ENCODE data around the gene TENT4A. TPM values are rescaled to one million over a fixed set of nuclear protein-coding genes. Genes with fewer than 3 reads are reported as not detected.

The TENT4A gene
- polyA plus RNA-seq, 1 experiment, result 4.0 TPM

- Histone ChIP-seq H3K27me3 (ENCODE audit: control insufficient read depth, insufficient read depth, low read length) (no peaks in the 10 kb centered on the region), H3K9me3 (ENCODE audit: control insufficient read depth, insufficient read depth, low read length) (no peaks in the 10 kb centered on the region; the same call in 1 of the 2 replicates), H3K27ac (ENCODE audit: low read depth, low read length) (no peak overlapping the region), H3K4me3 (ENCODE audit: low read depth, low read length) (peak overlapping the region; percentile 78)
- TF ChIP-seq CTCF (IDR thresholded peaks at IDR 0.05; ENCODE audit: low read depth, low read length), result no peak
- POLR2A ChIA-PET, result no interaction called here
- DNase-seq (ENCODE audit: low read depth, low spot score), result no peak
- CTCF ChIA-PET, result no interaction called here
These were observed 2.8 kb downstream of the TENT4A start for GRCh38 chr5:6715758-6716628.

GRCh38 chr5:6716629-6717149 lies 3.5 kb downstream of the TENT4A start:
- Histone ChIP-seq H3K9me3 (ENCODE audit: control insufficient read depth, insufficient read depth, low read length) (no peaks in the 10 kb centered on the region; the same call in 1 of the 2 replicates), H3K27ac (ENCODE audit: low read depth, low read length) (no peak overlapping the region), H3K4me3 (ENCODE audit: low read depth, low read length) (peak overlapping the region; percentile 78), H3K27me3 (ENCODE audit: control insufficient read depth, insufficient read depth, low read length) (no peaks in the 10 kb centered on the region)
- ChIA-PET CTCF (interaction anchor here (0.7 kb wide), 1 partner anchor 95 kb away, joined by 3 read pairs; no protein-coding TSS in a partner anchor), POLR2A (no interaction called here)
- no peak for DNase-seq (ENCODE audit: low read depth, low spot score)
- TF ChIP-seq CTCF (IDR thresholded peaks at IDR 0.05; ENCODE audit: low read depth, low read length), result no peak

GRCh38 chr5:6717247-6717646 lies 4.0 kb downstream of the TENT4A start:
- no peak for DNase-seq (ENCODE audit: low read depth, low spot score)
- ChIA-PET POLR2A (no interaction called here), CTCF (interaction anchor here (0.7 to 1.1 kb wide), 2 partner anchors 28 to 95 kb away, joined by 3 to 4 read pairs; no protein-coding TSS in a partner anchor)
- Histone ChIP-seq H3K9me3 (ENCODE audit: control insufficient read depth, insufficient read depth, low read length) (no peaks in the 10 kb centered on the region; the same call in 1 of the 2 replicates), H3K27ac (ENCODE audit: low read depth, low read length) (no peak overlapping the region), H3K4me3 (ENCODE audit: low read depth, low read length) (no peak overlapping the region), H3K27me3 (ENCODE audit: control insufficient read depth, insufficient read depth, low read length) (no peaks in the 10 kb centered on the region)
- TF ChIP-seq CTCF (IDR thresholded peaks at IDR 0.05; ENCODE audit: low read depth, low read length), result no peak

- ChIA-PET CTCF (interaction anchor here (0.7 to 1.1 kb wide), 2 partner anchors 28 to 96 kb away, joined by 3 to 4 read pairs; no protein-coding TSS in a partner anchor), POLR2A (no interaction called here)
- Histone ChIP-seq H3K9me3 (ENCODE audit: control insufficient read depth, insufficient read depth, low read length) (no peaks in the 10 kb centered on the region), H3K4me3 (ENCODE audit: low read depth, low read length) (no peak overlapping the region), H3K27me3 (ENCODE audit: control insufficient read depth, insufficient read depth, low read length) (no peaks in the 10 kb centered on the region), H3K27ac (ENCODE audit: low read depth, low read length) (no peak overlapping the region)
- DNase-seq (ENCODE audit: low read depth, low spot score), result no peak
- TF ChIP-seq CTCF (IDR thresholded peaks at IDR 0.05; ENCODE audit: low read depth, low read length), result no peak
These were observed 4.5 kb downstream of the TENT4A start for GRCh38 chr5:6717687-6718086.

GRCh38 chr5:6718161-6718681 lies 5.0 kb downstream of the TENT4A start:
- Histone ChIP-seq H3K27me3 (ENCODE audit: control insufficient read depth, insufficient read depth, low read length) (no peaks in the 10 kb centered on the region), H3K4me3 (ENCODE audit: low read depth, low read length) (no peak overlapping the region), H3K9me3 (ENCODE audit: control insufficient read depth, insufficient read depth, low read length) (no peaks in the 10 kb centered on the region), H3K27ac (ENCODE audit: low read depth, low read length) (no peak overlapping the region)
- CTCF ChIA-PET, result interaction anchor here (1.1 kb wide), 1 partner anchor 27 kb away, joined by 4 read pairs; no protein-coding TSS in a partner anchor
- POLR2A ChIA-PET, result no interaction called here
- DNase-seq (ENCODE audit: low read depth, low spot score), result no peak
- no peak for TF ChIP-seq CTCF (IDR thresholded peaks at IDR 0.05; ENCODE audit: low read depth, low read length)
